HCT116 (cell line): ENCODE data around the gene FBXW4. TPM values are rescaled to one million over a fixed set of nuclear protein-coding genes. Genes with fewer than 3 reads are reported as not detected.

Experiments
- ATAC-seq: fragments of 200-7000 bp; cut with Tn5 transposase; 2 replicates; pipeline ENCODE4 v1.9.1; 2020; ENCODE audit warnings: mild to moderate bottlenecking, moderate library complexity
- BruUV-seq: library from RNA; stranded (reverse); fragments of 400-500 nt; replicated peaks from 2 replicates; lab custom pipeline; 2021; lab: Mats Ljungman, UMichigan
- CTCF ChIA-PET: fragments of 300-600 bp; sonication (Branson Sonifier 250); formaldehyde crosslinking; loops from one replicate; lab custom pipeline; 2021; ENCODE audit warnings: antibody characterized with exemption; lab: Charles Lee
- POLR2A ChIA-PET: fragments of 300-600, 350-600 bp; sonication (Branson Sonifier 250); formaldehyde crosslinking; loops from one replicate; lab custom pipeline; 2021; ENCODE audit warnings: antibody characterized with exemption; lab: Charles Lee
- RAD21 ChIA-PET, 2 experiments: fragments of 300-600 bp; sonication (Branson Sonifier 250); formaldehyde crosslinking; loops; one replicate each; lab custom pipeline; 2023; ENCODE audit warnings: low total read pairs in 2 of 2; ENCODE audit not compliant: uncharacterized antibody in 2 of 2, unreplicated experiment in 2 of 2, low non-redundant PET in 1 of 2; lab: Charles Lee
- DNase-seq: peaks from one replicate; pipeline ENCODE4 v3.0.0-alpha.2; 2010; ENCODE audit warnings: low read depth, low spot score
- H2AFZ ChIP-seq: fragments of 200-600 bp; shearing (Covaris generic), sonication (generic); 2 replicates; pipeline ENCODE4 v1.6.1; 2017; ENCODE audit warnings: low read depth, mixed run types, mixed read lengths, antibody characterized with exemption, low read length; ENCODE audit not compliant: poor library complexity, severe bottlenecking
- H3K27ac ChIP-seq: 2 replicates; pipeline ENCODE4 v1.5.1; 2012; ENCODE audit warnings: low read depth, low read length
- H3K27me3 ChIP-seq: fragments of 200-600 bp; sonication (generic); 2 replicates; pipeline ENCODE4 v1.6.1; 2016; ENCODE audit warnings: mixed run types, low read length, mixed read lengths; ENCODE audit not compliant: insufficient read depth
- H3K36me3 ChIP-seq, 2 experiments: fragments of 200-500 bp in 1 of 2; fragments of 200-600 bp in 1 of 2; sonication (Bioruptor generic) in 1 of 2; sonication (generic) in 1 of 2; 2 replicates each; pipeline versions ENCODE4 v1.5.1 to v1.6.1; 2014 to 2016; ENCODE audit warnings: low read length in 2 of 2, inconsistent platforms in 1 of 2, mixed read lengths in 1 of 2, mixed run types in 1 of 2; ENCODE audit not compliant: insufficient read depth in 2 of 2, control insufficient read depth in 1 of 2
- H3K4me1 ChIP-seq, 2 experiments: fragments of 200-600 bp in 1 of 2; sonication (generic) in 1 of 2; 2 replicates each; pipeline versions ENCODE4 v1.5.1 to v1.6.1; 2012 to 2017; ENCODE audit warnings: low read length in 2 of 2, inconsistent platforms in 1 of 2, mild to moderate bottlenecking in 1 of 2, mixed read lengths in 1 of 2, mixed run types in 1 of 2, moderate library complexity in 1 of 2; ENCODE audit not compliant: insufficient read depth in 2 of 2, control insufficient read depth in 1 of 2
- H3K4me2 ChIP-seq: fragments of 200-600 bp; sonication (generic); 2 replicates; pipeline ENCODE4 v1.6.1; 2017; ENCODE audit warnings: mixed run types, low read length, mixed read lengths
- H3K4me3 ChIP-seq, 2 experiments: fragments of 200-600 bp in 1 of 2; sonication (generic) in 1 of 2; replicated peaks in 1 of 2; 2 replicates each; pipeline ENCODE4 v1.5.1; 2011 to 2016; ENCODE audit warnings: low read length in 2 of 2, control low read depth in 1 of 2, low read depth in 1 of 2, mild to moderate bottlenecking in 1 of 2, mixed read lengths in 1 of 2, mixed run types in 1 of 2
- H3K79me2 ChIP-seq: fragments of 200-600 bp; sonication (generic); 2 replicates; pipeline ENCODE4 v1.6.1; 2017; ENCODE audit warnings: mild to moderate bottlenecking, mixed run types, low read length, moderate library complexity, mixed read lengths; ENCODE audit not compliant: insufficient read depth
- H3K9ac ChIP-seq: fragments of 200-600 bp; sonication (generic); 2 replicates; pipeline ENCODE4 v1.6.1; 2016; ENCODE audit warnings: low read length, mixed read lengths
- H3K9me2 ChIP-seq: fragments of 200-600 bp; sonication (generic), shearing (Covaris generic); 2 replicates; pipeline ENCODE4 v1.6.1; 2017; ENCODE audit warnings: mixed run types, mild to moderate bottlenecking, moderate library complexity; ENCODE audit not compliant: insufficient read depth
- H3K9me3 ChIP-seq, 2 experiments: fragments of 200-500 bp in 1 of 2; fragments of 200-600 bp in 1 of 2; sonication (Bioruptor generic) in 1 of 2; sonication (generic) in 1 of 2; 2 replicates each; pipeline ENCODE4 v1.6.1; 2014 to 2017; ENCODE audit warnings: low read length in 2 of 2, mixed read lengths in 2 of 2, inconsistent platforms in 1 of 2, low read depth in 1 of 2, mild to moderate bottlenecking in 1 of 2, mixed run types in 1 of 2, moderate library complexity in 1 of 2; ENCODE audit not compliant: control insufficient read depth in 1 of 2, insufficient read depth in 1 of 2
- H4K20me1 ChIP-seq: fragments of 200-600 bp; sonication (generic), shearing (Covaris generic); 2 replicates; pipeline ENCODE4 v1.6.1; 2017; ENCODE audit warnings: mixed run types, mild to moderate bottlenecking, moderate library complexity; ENCODE audit not compliant: insufficient read depth
- ATF3 ChIP-seq: IDR thresholded peaks from 2 replicates; pipeline ENCODE4 v1.6.1; 2012
- CEBPB ChIP-seq: IDR thresholded peaks from 2 replicates; pipeline ENCODE4 v1.6.1; 2012; ENCODE audit warnings: low read depth
- ELF1 ChIP-seq: IDR thresholded peaks from 2 replicates; pipeline ENCODE4 v1.6.1; 2012; ENCODE audit warnings: low read depth, borderline replicate concordance
- EZH2 ChIP-seq: fragments of 200-600 bp; sonication (generic); IDR thresholded peaks from 2 replicates; pipeline ENCODE4 v1.6.1; 2017; ENCODE audit warnings: antibody characterized with exemption, mixed run types
- EZH2phosphoT487 ChIP-seq: fragments of 200-600 bp; IDR thresholded peaks from 2 replicates; pipeline ENCODE4 v1.6.1; 2018; ENCODE audit warnings: antibody characterized with exemption, borderline replicate concordance
- FOSL1 ChIP-seq: IDR thresholded peaks from 2 replicates; pipeline ENCODE4 v1.6.1; 2012; ENCODE audit warnings: low read depth
- JUND ChIP-seq: IDR thresholded peaks from 2 replicates; pipeline ENCODE4 v1.6.1; 2012
- MAX ChIP-seq: IDR thresholded peaks from 2 replicates; pipeline ENCODE4 v1.6.1; 2012
- POLR2A ChIP-seq: IDR thresholded peaks from 2 replicates; pipeline ENCODE4 v1.7.0; 2011; ENCODE audit warnings: borderline replicate concordance; ENCODE audit not compliant: insufficient read depth, insufficient read length; ENCODE audit errors: extremely low read depth
- RAD21 ChIP-seq: IDR thresholded peaks from 2 replicates; pipeline ENCODE4 v1.6.1; 2012; ENCODE audit warnings: low read depth, mild to moderate bottlenecking
- SIN3A ChIP-seq: IDR thresholded peaks from 2 replicates; pipeline ENCODE4 v1.6.1; 2012; ENCODE audit warnings: low read depth
- YY1 ChIP-seq: IDR thresholded peaks from 2 replicates; pipeline ENCODE4 v1.6.1; 2011; ENCODE audit warnings: low read length, low read depth, moderate library complexity, mild to moderate bottlenecking; ENCODE audit not compliant: insufficient replicate concordance; ENCODE audit errors: extremely low read depth
- ZBTB33 ChIP-seq: IDR thresholded peaks from 2 replicates; pipeline ENCODE4 v1.6.1; 2011; ENCODE audit warnings: mild to moderate bottlenecking, low read length, moderate library complexity; ENCODE audit not compliant: insufficient replicate concordance; ENCODE audit errors: extremely low read depth
- ZFX ChIP-seq: fragments of 450-650 bp; IDR thresholded peaks from 2 replicates; pipeline ENCODE4 v1.6.1; 2017
- ZNF274 ChIP-seq: fragments of 200-500 bp; sonication (Bioruptor generic); IDR thresholded peaks from 2 replicates; pipeline ENCODE4 v1.6.1; 2014; ENCODE audit warnings: mild to moderate bottlenecking, low read depth, low read length, inconsistent platforms
- intact Hi-C: fragments of 100-400 bp; cut with micrococcal nuclease; formaldehyde crosslinking; loops from 2 replicates; pipeline ENCODE4 v1.10.0; 2022
- total RNA-seq: library from RNA; stranded (reverse); gene quantifications from one replicate; pipeline ENCODE4 v1.2.1, GENCODE V29; 2021; ENCODE audit not compliant: unreplicated experiment

FBXW4 gene
- total RNA-seq, 1 experiment from 2014 or later, result 35.3 TPM

- RAD21 ChIA-PET, result no interaction called here
- no peak for ATAC-seq
Observed at GRCh38 chr10:101562231-101562630, 132.7 kb downstream of the FBXW4 start.

GRCh38 chr10:101561068-101561915 lies 133.7 kb downstream of the FBXW4 start:
- ChIA-PET CTCF (interaction anchor here (1.4 to 2.2 kb wide), 2 partner anchors 260 to 347 kb away, joined by 3 to 9 read pairs; no protein-coding TSS in a partner anchor), RAD21 (no interaction called here), POLR2A (no interaction called here)
- Histone ChIP-seq H3K4me1 (peaks cover 6 to 12% of the 10 kb centered on the region in 2 experiments; a peak in 3 of 4 replicates), H3K27ac (no peak overlapping the region), H4K20me1 (no peaks in the 10 kb centered on the region), H3K4me3 (no peak overlapping the region), H3K79me2 (no peaks in the 10 kb centered on the region), H3K9me2 (no peaks in the 10 kb centered on the region), H3K9ac (no peak overlapping the region), H3K36me3 (no peaks in the 10 kb centered on the region), H3K4me2 (no peak overlapping the region), H3K9me3 (no peaks in the 10 kb centered on the region), H2AFZ (no peak overlapping the region), H3K27me3 (no peaks in the 10 kb centered on the region; the same call in 1 of the 2 replicates)
- BruUV-seq, result no TSS peak
- ATAC-seq (peak; percentile 21; the same call in 1 of the 2 replicates), DNase-seq (no peak)
- intact Hi-C loops, result no loop called here
- TF ChIP-seq RAD21 (no peak), ZBTB33 (no peak), YY1 (no peak), SIN3A (no peak), ATF3 (no peak), CEBPB (no peak), JUND (no peak), EZH2phosphoT487 (no peak), POLR2A (no peak), EZH2 (no peak), ELF1 (no peak), ZNF274 (no peak), FOSL1 (no peak)

More at GRCh38 chr10:101562231-101562630, 132.7 kb downstream of the FBXW4 start:
- Histone ChIP-seq H3K4me2 (no peak overlapping the region), H2AFZ (no peak overlapping the region), H3K36me3 (no peaks in the 10 kb centered on the region), H3K4me3 (no peak overlapping the region), H3K79me2 (no peaks in the 10 kb centered on the region), H3K27ac (no peak overlapping the region), H3K9ac (no peak overlapping the region), H3K4me1 (peaks cover 6 to 12% of the 10 kb centered on the region in 2 experiments; a peak in 3 of 4 replicates), H3K9me2 (no peaks in the 10 kb centered on the region), H3K9me3 (no peaks in the 10 kb centered on the region), H4K20me1 (no peaks in the 10 kb centered on the region), H3K27me3 (no peaks in the 10 kb centered on the region; the same call in 1 of the 2 replicates)
- TF ChIP-seq ATF3, result no peak
- no peak for TF ChIP-seq ZFX
- TF ChIP-seq MAX, result no peak
- ChIA-PET CTCF (interaction anchor here (1.4 to 2.2 kb wide), 2 partner anchors 261 to 348 kb away, joined by 3 to 9 read pairs; no protein-coding TSS in a partner anchor), POLR2A (no interaction called here)
- intact Hi-C loops, result no loop called here
- BruUV-seq, result no TSS peak
- DNase-seq, result no peak
